Left ventricle myocardium inferior (tissue), 1 donor: Measurements from ENCODE around the gene DKKL1. TPM values are rescaled to one million over a fixed set of nuclear protein-coding genes. Genes with fewer than 3 reads are reported as not detected.
"Not testable (repeated sequence)": the region's sequence is repeated elsewhere in the genome, so short reads cannot be mapped to it uniquely, and the experiment has no call there.

Experiments used
- DNase-seq: peaks from one replicate; pipeline ENCODE4 v3.0.0-alpha.2; 2020
- H3K27ac ChIP-seq: fragments of 200-600 bp; replicated peaks from 2 replicates; pipeline ENCODE4 v1.8.0; 2021
- H3K27me3 ChIP-seq: fragments of 200-600 bp; 2 replicates; pipeline ENCODE4 v1.8.0; 2021; ENCODE audit warnings: low read depth
- H3K36me3 ChIP-seq: fragments of 200-600 bp; 2 replicates; pipeline ENCODE4 v1.8.0; 2021
- H3K4me1 ChIP-seq: fragments of 200-600 bp; 2 replicates; pipeline ENCODE4 v1.8.0; 2021
- H3K4me3 ChIP-seq: fragments of 200-600 bp; 2 replicates; pipeline ENCODE4 v1.8.0; 2021; ENCODE audit warnings: mild to moderate bottlenecking, moderate library complexity
- H3K9me3 ChIP-seq: fragments of 200-600 bp; replicated peaks from 2 replicates; pipeline ENCODE4 v1.8.0; 2021
- CTCF ChIP-seq: fragments of 200-600 bp; IDR thresholded peaks from 2 replicates; pipeline ENCODE4 v1.8.0; 2021; ENCODE audit warnings: antibody characterized with exemption, mild to moderate bottlenecking, borderline replicate concordance
- intact Hi-C: fragments of 100-400 bp; cut with micrococcal nuclease; formaldehyde crosslinking; loops from one replicate; pipeline ENCODE4 v1.11.0; 2022
- long read RNA-seq: library from polyadenylated mRNA; unstranded; transcript quantifications from one replicate; pipeline ENCODE4 v2.0.0, GENCODE V29; 2021
- total RNA-seq: library from RNA; stranded (reverse); fragmentation: NEBNext Ultra II Directional; extraction: Animal tissue kit (Norgen Biotek cat#: 25700); gene quantifications from one replicate; pipeline ENCODE4 v1.2.1, GENCODE V29; 2021
- donor health status: DM: no; HTN: yes; CAD: no; lungs with severe emphysema.

Gene DKKL1
- not detected for total RNA-seq
- long read RNA-seq = 0 reads

GRCh38 chr19:49363268-49364082, at the start of gene DKKL1:
DKKL1 (plus strand) TSS chr19:49363877; CDS start chr19:49363999, 122 bp downstream.
- intact Hi-C loops = no loop called here
- Histone ChIP-seq H3K36me3 (peaks cover 13% of the 10 kb centered on the region), H3K9me3 (peaks cover 4% of the 10 kb centered on the region), H3K4me3 (peak within 1 kb of the TSS; percentile 85), H3K4me1 (peaks cover 26% of the 10 kb centered on the region), H3K27me3 (no peaks in the 10 kb centered on the region), H3K27ac (peak within 1 kb of the TSS; percentile 96)
- peak; percentile 99 for DNase-seq
- TF ChIP-seq CTCF = peak; percentile 32

GRCh38 chr19:49315111-49315510, 48.6 kb upstream of the DKKL1 start:
- no peak for TF ChIP-seq CTCF
- no peak for DNase-seq
- Histone ChIP-seq H3K4me3 (no peak overlapping the region), H3K36me3 (peaks cover 15% of the 10 kb centered on the region), H3K27me3 (no peaks in the 10 kb centered on the region), H3K27ac (no peak overlapping the region), H3K4me1 (no peaks in the 10 kb centered on the region), H3K9me3 (peaks cover 15% of the 10 kb centered on the region)
- intact Hi-C loops = no loop called here

- Histone ChIP-seq H3K36me3 (peaks cover 12% of the 10 kb centered on the region), H3K27ac (no peak overlapping the region), H3K27me3 (no peaks in the 10 kb centered on the region), H3K4me3 (no peak overlapping the region), H3K9me3 (peaks cover 26% of the 10 kb centered on the region), H3K4me1 (no peaks in the 10 kb centered on the region)
- no peak for DNase-seq
- TF ChIP-seq CTCF = no peak
- intact Hi-C loops = no loop called here
These were observed 47.4 kb upstream of the DKKL1 start for GRCh38 chr19:49316284-49316683.

- no peak for TF ChIP-seq CTCF
- Histone ChIP-seq H3K27ac (no peak overlapping the region), H3K27me3 (no peaks in the 10 kb centered on the region), H3K36me3 (peaks cover 24% of the 10 kb centered on the region), H3K9me3 (peaks cover 46% of the 10 kb centered on the region), H3K4me1 (no peaks in the 10 kb centered on the region), H3K4me3 (no peak overlapping the region)
- no peak for DNase-seq
- intact Hi-C loops = no loop called here
These were observed 45.4 kb upstream of the DKKL1 start for GRCh38 chr19:49318296-49318695.

GRCh38 chr19:49324801-49325576, 38.7 kb upstream of the DKKL1 start, which contains the start of gene SLC6A16:
SLC6A16 (minus strand) TSS chr19:49325191; CDS start chr19:49311347, 13,844 bp downstream.
- H3K4me1 ChIP-seq = no peaks in the 10 kb centered on the region
- no peak within 1 kb of the TSS for H3K4me3 ChIP-seq
- intact Hi-C loops = no loop called here
- H3K36me3 ChIP-seq = peaks cover 19% of the 10 kb centered on the region
- no peaks in the 10 kb centered on the region for H3K27me3 ChIP-seq
- no peak for DNase-seq
- peaks cover 36% of the 10 kb centered on the region for H3K9me3 ChIP-seq
- no peak within 1 kb of the TSS for H3K27ac ChIP-seq
- TF ChIP-seq CTCF = no peak

GRCh38 chr19:49325756-49326155, 37.9 kb upstream of the DKKL1 start:
- H3K4me1 ChIP-seq, intact Hi-C loops, DNase-seq, H3K27me3 ChIP-seq, H3K27ac ChIP-seq, H3K4me3 ChIP-seq: not testable (repeated sequence)
- Histone ChIP-seq H3K36me3 (peaks cover 18% of the 10 kb centered on the region), H3K9me3 (peaks cover 30% of the 10 kb centered on the region)
